NB4 (cell line): ENCODE results near the gene DPEP3.

Source experiments
- DNase-seq: peaks from one replicate; pipeline ENCODE4 v3.0.0; 2010; ENCODE audit warnings: low read depth
- H3K4me3 ChIP-seq: one replicate; pipeline ENCODE4 v1.5.1; 2011; ENCODE audit warnings: mild to moderate bottlenecking, low read depth, low read length, moderate library complexity
- MYC ChIP-seq: IDR thresholded peaks from 2 replicates; pipeline ENCODE4 v1.6.1; 2011; ENCODE audit warnings: low read depth, low read length
- POLR2A ChIP-seq: IDR thresholded peaks from 2 replicates; pipeline ENCODE4 v1.6.1; 2011; ENCODE audit warnings: mild to moderate bottlenecking; ENCODE audit not compliant: insufficient read length; ENCODE audit errors: extremely low read depth
- TF ChIP-seq, protein P1 (sequence below): IDR thresholded peaks from one replicate; pipeline ENCODE4 v1.5.1; 2012; ENCODE audit warnings: low read depth, low read length
- TF ChIP-seq, protein P2 (sequence below): IDR thresholded peaks from 2 replicates; pipeline ENCODE4 v1.6.1; 2011; ENCODE audit warnings: low read depth, low read length

DPEP3 gene

DNA sequence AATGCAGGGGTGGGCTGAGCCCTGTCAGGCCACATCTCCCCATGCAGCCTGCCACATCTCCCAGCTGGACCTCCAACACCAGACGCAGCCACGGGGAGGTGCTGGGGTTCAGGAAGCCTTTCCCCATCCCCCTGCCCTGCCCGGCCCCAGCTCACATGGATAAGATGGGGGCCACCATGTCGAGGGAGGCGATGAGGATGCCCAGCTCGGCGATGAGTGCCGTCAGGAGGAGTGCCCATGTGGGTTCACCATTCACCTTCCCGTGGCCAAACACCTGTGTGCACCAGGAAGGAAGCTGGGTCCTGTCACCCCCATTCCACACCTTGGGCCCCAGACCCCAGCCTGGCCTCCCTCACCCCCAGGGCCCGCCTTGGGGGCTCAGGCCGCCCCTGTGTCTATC lies 30.7 kb downstream of the DPEP3 start:
- DNase-seq, result no peak
- no peak overlapping the region for H3K4me3 ChIP-seq
- TF ChIP-seq, protein P1, sequence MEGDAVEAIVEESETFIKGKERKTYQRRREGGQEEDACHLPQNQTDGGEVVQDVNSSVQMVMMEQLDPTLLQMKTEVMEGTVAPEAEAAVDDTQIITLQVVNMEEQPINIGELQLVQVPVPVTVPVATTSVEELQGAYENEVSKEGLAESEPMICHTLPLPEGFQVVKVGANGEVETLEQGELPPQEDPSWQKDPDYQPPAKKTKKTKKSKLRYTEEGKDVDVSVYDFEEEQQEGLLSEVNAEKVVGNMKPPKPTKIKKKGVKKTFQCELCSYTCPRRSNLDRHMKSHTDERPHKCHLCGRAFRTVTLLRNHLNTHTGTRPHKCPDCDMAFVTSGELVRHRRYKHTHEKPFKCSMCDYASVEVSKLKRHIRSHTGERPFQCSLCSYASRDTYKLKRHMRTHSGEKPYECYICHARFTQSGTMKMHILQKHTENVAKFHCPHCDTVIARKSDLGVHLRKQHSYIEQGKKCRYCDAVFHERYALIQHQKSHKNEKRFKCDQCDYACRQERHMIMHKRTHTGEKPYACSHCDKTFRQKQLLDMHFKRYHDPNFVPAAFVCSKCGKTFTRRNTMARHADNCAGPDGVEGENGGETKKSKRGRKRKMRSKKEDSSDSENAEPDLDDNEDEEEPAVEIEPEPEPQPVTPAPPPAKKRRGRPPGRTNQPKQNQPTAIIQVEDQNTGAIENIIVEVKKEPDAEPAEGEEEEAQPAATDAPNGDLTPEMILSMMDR, result no peak
- TF ChIP-seq, protein P2, sequence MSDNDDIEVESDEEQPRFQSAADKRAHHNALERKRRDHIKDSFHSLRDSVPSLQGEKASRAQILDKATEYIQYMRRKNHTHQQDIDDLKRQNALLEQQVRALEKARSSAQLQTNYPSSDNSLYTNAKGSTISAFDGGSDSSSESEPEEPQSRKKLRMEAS, result no peak
- TF ChIP-seq POLR2A (no peak), MYC (no peak)

DNA sequence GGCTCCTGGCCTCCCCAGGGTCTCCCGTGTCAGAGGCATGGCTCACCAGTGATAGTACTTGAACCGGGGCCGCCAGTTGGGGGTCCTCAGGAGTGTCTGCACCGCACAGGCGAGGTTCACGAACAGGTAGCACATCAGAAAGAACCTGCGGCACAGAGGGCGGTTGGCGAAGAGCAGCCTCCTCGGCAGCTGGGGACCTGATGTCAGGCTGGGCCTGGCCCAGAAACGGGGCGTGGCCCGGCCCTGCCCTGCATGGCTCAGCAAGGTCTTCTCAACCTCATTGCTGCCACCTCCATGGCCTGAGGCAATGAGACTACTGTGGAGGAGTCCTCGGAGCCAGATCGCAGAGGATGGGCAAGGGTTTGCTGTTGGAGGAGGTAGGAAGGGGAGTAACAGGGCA lies 32.3 kb downstream of the DPEP3 start:
- TF ChIP-seq, protein P2, result no peak
- TF ChIP-seq MYC (no peak), POLR2A (no peak)
- TF ChIP-seq, protein P1, result no peak
- no peak for DNase-seq
- H3K4me3 ChIP-seq, result no peak overlapping the region

DNA sequence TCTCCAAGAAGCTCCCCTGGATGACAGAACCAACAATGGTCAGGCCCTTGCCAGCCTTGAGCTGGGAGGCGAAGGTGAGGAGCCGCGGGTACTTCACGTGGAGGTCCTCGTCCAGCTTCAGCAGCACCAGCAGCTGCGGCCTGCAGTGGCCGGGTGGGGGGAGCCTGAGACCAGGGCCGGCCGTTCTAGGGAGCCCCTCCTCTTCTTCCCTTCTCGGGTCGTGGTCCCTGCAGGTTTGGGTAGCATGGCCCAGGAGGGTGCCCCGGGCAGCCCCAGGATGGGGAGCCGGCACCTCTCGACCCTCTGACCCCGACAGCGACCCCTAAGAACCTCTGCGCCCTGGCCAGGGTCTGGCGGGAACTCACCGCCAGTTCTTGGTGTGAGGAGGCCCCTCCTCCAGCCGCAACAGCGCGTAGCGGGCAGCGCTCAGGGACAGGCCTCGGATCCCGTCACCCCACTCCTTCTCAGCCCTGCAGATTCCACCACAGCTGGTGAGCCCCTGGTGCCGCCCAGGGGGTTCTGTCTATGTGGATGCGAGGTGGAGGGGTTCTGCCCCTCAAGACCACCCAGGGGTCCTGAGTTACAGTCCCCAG lies 33.2 kb downstream of the DPEP3 start:
- DNase-seq, result no peak
- no peak for TF ChIP-seq MYC
- no peak for TF ChIP-seq POLR2A
- TF ChIP-seq, protein P2, result no peak
- TF ChIP-seq, protein P1, result no peak
- H3K4me3 ChIP-seq, result no peak overlapping the region

DNA sequence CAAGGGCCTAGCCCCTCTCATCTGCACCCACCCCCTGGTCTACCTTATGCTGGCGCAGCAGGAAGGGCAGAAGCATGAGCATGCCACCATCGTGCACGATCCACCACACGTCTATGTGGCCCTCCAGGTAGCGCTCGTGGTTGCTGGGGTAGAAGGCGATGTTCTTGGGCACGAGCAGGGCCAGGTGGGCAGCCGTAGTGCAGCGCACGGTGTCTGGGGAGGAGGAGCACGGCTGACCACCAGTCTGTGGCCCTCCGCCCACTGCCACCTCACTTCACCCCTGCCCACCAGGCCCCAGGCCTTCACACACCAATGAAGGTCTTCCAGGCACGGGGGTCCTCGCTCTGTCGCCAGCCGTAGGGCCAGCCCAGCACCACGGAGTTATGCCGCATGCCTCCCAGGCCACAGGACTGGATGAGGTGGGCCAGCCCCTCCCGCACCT lies 34.1 kb downstream of the DPEP3 start:
- no peak for DNase-seq
- TF ChIP-seq MYC (no peak), POLR2A (no peak)
- TF ChIP-seq, protein P2, result no peak
- no peak overlapping the region for H3K4me3 ChIP-seq

DNA sequence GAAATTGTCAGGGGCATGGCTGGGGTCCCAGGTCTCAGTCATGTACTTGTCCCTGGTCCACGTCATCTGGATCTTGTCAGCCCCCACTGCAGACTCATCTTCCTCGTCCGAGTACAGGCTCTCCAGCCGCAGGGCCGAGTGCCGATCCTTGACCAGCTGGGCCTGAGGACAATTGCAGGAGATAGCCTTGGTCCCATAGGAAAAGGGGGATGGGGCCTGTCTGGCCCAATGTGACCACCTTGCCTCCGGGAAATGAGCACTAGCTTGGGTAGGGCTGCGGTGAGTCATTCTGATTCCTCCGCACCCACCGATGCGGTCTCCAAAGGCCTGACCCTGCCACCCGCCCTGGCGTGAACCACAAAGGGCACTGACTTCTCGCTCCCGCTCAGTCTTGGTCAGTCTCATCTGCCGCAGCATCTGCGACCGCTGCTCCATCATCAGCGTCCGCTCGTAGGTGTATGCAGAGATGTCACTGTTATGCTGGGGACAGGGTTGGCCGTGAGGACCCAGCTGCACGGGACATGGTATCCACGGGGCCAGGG lies 34.8 kb downstream of the DPEP3 start:
- TF ChIP-seq, protein P2, result no peak
- TF ChIP-seq POLR2A, result no peak
- no peak for DNase-seq
- no peak overlapping the region for H3K4me3 ChIP-seq

DNA sequence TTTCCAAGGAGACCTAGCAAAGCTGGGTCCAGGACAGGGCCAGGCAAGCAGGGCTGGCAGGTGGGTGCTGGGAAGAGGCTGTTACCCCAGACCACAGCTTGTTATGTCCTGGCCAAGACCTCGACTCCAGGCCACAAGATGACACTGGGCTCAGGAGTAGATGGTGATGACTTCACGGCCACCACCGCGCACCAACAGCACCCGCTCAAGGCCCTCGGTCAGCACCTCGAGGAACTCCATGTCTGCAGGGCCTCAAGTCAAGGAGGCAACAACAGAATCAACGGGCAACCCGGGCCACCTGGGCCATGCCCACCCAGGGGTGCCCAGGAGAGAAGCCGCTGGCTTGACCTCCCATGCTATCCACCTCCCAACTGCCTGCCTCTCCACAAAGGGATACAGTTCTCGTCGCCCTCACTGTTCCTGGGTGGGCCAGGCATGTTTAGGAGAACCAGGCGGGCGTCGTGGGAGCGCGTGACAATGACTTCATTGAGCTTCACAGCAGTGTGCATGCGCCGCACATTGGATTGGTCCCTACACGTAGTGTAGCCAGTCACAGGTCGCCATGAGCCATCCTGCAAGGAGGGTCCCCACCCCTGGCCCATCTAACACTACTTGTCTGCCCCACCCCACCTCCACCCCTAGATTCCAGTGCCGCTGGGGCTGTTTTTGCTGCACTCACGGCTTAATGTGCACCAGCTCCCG lies 35.5 kb downstream of the DPEP3 start:
- no peak for DNase-seq

More for the DNA sequence above, 35.5 kb downstream of the DPEP3 start:
- TF ChIP-seq, protein P1, result no peak
- TF ChIP-seq MYC (no peak), POLR2A (no peak)
- TF ChIP-seq, protein P2, result no peak
- no peak overlapping the region for H3K4me3 ChIP-seq
